GM23338 (cell line): ENCODE results near the gene GGN.

Experiments
- CREB1 ChIP-seq: fragments of 250-450 bp; sonication (Bioruptor Pico); IDR thresholded peaks from 2 replicates; pipeline ENCODE4 v1.5.0; 2020; ENCODE audit warnings: low read depth, mild to moderate bottlenecking, moderate library complexity
- EZH2 ChIP-seq: fragments of 200-600 bp; sonication (generic); IDR thresholded peaks from one replicate; pipeline ENCODE4 v1.8.0; 2017; ENCODE audit warnings: antibody characterized with exemption, mild to moderate bottlenecking, low read depth; ENCODE audit not compliant: unreplicated experiment
- EZH2phosphoT487 ChIP-seq: fragments of 200-600 bp; sonication (generic); IDR thresholded peaks from one replicate; pipeline ENCODE4 v1.8.1; 2018; ENCODE audit warnings: antibody characterized with exemption; ENCODE audit not compliant: unreplicated experiment
- POLR2AphosphoS5 ChIP-seq: IDR thresholded peaks from 2 replicates; pipeline ENCODE4 v1.6.1; 2016; ENCODE audit warnings: antibody characterized with exemption, low read depth
- REST ChIP-seq: IDR thresholded peaks from one replicate; pipeline ENCODE4 v1.6.1; 2018; ENCODE audit warnings: antibody characterized with exemption; ENCODE audit not compliant: unreplicated experiment
- STAT1 ChIP-seq: IDR thresholded peaks from one replicate; pipeline ENCODE4 v1.6.1; 2016; ENCODE audit warnings: antibody characterized with exemption; ENCODE audit not compliant: unreplicated experiment
- ZNF114 ChIP-seq: fragments of 250-450 bp; sonication (Bioruptor Pico); IDR thresholded peaks from 2 replicates; pipeline ENCODE4 v1.5.0; 2020; ENCODE audit warnings: mild to moderate bottlenecking, moderate library complexity
- ZNF331 ChIP-seq: fragments of 250-450 bp; sonication (Bioruptor Pico); IDR thresholded peaks from 2 replicates; pipeline ENCODE4 v1.5.0; 2020; ENCODE audit warnings: low read depth, mild to moderate bottlenecking, moderate library complexity
- TF ChIP-seq, protein P1 (sequence below), 2 experiments: fragments of 200-600 bp in 1 of 2; sonication (generic) in 1 of 2; conservative IDR thresholded peaks; 2 replicates each; pipeline versions ENCODE4 v1.5.1 to v1.6.1; 2016 to 2017; ENCODE audit warnings: antibody characterized with exemption in 2 of 2, low read depth in 2 of 2, mild to moderate bottlenecking in 2 of 2, moderate library complexity in 1 of 2

DNA sequence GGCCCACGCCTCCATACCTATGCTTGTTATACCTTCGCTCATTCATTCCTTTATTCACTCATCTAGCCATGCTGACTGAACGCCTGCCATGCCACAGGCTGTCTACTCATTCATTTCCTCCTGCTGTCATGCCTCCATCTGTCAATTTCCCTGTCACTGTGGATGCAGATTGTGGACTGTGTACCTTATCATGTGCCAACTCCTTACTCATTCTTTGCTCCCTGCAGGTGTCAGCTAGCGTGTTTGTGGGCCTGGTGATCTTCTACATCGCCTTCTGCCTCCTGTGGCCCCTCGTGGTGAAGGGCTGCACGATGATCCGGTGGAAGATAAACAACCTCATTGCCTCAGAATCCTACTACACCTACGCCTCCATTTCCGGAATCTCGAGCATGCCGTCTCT lies 17.5 kb downstream of the GGN start:
- TF ChIP-seq POLR2AphosphoS5 (no peak), EZH2phosphoT487 (no peak), EZH2 (no peak), STAT1 (no peak), REST (no peak), ZNF114 (no peak), CREB1 (CRISPR knock-in tag) (no peak), ZNF331 (CRISPR knock-in tag) (no peak)
- TF ChIP-seq, protein P1, sequence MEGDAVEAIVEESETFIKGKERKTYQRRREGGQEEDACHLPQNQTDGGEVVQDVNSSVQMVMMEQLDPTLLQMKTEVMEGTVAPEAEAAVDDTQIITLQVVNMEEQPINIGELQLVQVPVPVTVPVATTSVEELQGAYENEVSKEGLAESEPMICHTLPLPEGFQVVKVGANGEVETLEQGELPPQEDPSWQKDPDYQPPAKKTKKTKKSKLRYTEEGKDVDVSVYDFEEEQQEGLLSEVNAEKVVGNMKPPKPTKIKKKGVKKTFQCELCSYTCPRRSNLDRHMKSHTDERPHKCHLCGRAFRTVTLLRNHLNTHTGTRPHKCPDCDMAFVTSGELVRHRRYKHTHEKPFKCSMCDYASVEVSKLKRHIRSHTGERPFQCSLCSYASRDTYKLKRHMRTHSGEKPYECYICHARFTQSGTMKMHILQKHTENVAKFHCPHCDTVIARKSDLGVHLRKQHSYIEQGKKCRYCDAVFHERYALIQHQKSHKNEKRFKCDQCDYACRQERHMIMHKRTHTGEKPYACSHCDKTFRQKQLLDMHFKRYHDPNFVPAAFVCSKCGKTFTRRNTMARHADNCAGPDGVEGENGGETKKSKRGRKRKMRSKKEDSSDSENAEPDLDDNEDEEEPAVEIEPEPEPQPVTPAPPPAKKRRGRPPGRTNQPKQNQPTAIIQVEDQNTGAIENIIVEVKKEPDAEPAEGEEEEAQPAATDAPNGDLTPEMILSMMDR (conservative IDR thresholded peaks at IDR 0.05; ENCODE audit: low read depth in 2 of 2): no peak
